Urothelium cell line (cell line): ENCODE results near the gene FAM186B.

Experiments
- DNase-seq: peaks from one replicate; pipeline ENCODE4 v3.0.0; 2011; ENCODE audit warnings: low spot score, mixed read lengths
- FAIRE-seq: peaks from 2 replicates; lab custom pipeline; 2011; peaks lifted over from hg19 to GRCh38; lab: Jason Lieb, UNC

FAM186B gene

GRCh38 chr12:49568442-49569162 is 36.8 kb downstream of the FAM186B start:
- DNase-seq (peak; percentile 32), FAIRE-seq (no peak)

DNA sequence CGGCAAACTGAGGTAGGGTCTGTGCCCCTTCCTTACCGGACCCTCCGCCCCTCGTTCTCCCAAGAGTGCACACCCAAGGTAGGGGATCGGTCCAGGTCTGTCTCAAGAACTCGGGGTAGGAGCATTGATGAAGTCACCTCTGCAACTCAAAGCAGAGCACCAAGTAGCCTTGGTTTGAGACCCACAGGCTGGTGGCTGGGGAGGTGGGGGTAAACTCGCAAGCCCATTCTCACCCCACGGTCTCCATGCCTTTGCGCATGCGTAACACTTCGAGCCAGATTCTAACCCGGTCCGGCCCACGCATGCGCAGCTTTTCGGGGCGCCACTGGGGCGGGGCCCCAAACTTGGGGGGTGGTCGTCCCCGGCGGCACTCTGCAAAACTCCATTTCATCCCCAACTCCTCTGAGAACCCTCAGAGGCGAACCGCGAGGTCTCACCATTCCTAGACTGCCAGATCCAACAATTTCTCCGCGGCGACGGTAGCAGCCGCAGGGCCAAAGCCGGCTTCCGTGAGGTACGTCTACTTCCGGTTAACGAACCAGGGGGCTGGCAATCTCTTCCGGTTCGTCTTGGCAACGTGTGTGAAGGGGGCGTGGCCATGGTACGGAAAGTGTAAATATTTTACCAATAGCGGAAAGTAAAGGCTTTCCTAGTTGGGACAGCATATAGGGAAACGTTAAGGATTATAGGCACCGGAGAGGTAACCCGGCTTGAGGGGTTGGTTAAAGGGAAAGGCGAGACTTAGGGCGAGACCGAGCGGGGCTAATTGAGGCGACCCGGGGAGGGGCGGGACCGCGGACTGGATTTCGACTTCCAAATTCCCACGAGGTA is 37.6 kb downstream of the FAM186B start, which contains the start of gene MCRS1:
MCRS1 (minus strand) TSS at position 532 of the 831 bp plus-strand sequence. CDS start 1,411 bp downstream, outside the sequence.
- FAIRE-seq (no peak), DNase-seq (peak; percentile 94)

GRCh38 chr12:49567302-49567610 is 38.2 kb downstream of the FAM186B start:
- DNase-seq: no peak
- no peak for FAIRE-seq

- no peak for FAIRE-seq
Measured at GRCh38 chr12:49566361-49566760, 39.1 kb downstream of the FAM186B start.

DNA sequence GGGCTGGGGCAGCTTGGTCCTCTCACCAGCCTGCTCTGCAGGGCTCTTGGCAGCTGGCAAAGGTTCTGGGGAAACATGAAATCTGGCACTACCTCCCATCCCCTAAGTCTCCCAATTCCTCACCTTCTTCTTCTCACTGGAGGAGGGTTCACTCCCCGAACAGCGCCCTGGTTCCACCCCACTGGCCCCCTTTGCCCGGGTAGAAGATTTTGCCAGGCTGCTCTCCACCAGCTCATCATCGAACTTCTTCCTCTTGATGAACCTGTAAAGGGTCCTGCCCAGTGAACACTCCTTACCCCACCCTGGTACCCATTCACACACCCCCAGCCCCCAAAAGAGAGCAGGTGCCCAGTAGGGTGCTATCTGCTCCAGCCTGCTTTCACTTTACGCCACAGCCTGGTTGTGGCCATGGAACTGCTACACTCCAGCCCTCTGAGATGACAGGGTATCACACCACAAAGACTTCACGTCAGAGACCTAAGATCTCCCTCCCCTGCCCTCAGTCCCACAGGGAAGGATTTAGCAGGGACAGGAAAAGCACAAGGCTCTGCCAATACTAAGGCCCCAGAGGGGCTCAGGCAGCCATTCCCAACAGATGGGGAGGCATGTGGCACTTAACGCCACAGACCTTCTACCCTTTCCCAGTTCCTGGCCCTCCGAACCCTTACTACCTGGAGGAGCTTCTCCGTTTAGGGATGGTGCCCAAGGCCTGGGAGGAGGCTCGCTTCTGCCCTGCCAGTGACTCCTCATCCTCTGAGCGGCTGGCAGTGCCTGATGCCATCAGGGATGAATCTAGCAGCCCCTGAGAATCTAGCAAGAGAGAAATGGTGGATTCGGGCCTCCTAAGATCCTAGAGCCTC is 39.8 kb downstream of the FAM186B start:
- FAIRE-seq (no peak), DNase-seq (no peak)

More at GRCh38 chr12:49566361-49566760, 39.1 kb downstream of the FAM186B start:
- no peak for DNase-seq

DNA sequence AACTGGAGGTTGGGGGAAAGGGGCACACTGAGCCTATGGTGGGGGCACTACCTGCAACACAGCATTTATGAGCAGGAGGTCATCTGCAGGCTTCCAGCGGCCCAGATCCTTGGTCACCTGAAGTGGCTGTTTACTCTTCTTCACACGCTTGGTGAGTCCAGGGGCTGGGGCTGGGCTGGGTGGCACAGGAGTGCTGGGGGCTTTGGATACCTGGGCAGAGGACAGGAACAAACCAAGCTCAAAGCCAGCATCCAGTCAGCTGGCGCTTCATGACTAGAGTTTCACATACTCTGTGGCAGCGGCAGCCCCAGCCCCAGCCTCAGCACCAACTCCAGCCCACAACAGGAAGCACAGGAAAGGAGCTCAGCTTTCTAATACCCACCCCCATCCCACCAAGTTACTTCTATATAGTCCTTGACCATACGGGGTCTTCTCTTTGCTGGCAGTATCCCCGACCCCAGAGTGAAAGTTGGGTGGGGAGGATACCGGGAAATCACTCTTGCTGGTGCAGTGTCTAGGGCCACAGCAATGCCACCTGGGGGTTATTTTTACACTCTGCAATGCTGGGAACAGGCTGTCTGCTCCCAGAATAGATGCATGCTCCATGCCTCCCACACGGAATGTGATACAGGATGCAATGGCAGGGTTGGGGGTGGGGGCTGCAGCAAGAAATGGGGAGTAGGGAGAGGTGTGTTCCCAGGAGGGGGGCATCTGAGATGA is 40.6 kb downstream of the FAM186B start:
- FAIRE-seq (no peak), DNase-seq (no peak)

DNA sequence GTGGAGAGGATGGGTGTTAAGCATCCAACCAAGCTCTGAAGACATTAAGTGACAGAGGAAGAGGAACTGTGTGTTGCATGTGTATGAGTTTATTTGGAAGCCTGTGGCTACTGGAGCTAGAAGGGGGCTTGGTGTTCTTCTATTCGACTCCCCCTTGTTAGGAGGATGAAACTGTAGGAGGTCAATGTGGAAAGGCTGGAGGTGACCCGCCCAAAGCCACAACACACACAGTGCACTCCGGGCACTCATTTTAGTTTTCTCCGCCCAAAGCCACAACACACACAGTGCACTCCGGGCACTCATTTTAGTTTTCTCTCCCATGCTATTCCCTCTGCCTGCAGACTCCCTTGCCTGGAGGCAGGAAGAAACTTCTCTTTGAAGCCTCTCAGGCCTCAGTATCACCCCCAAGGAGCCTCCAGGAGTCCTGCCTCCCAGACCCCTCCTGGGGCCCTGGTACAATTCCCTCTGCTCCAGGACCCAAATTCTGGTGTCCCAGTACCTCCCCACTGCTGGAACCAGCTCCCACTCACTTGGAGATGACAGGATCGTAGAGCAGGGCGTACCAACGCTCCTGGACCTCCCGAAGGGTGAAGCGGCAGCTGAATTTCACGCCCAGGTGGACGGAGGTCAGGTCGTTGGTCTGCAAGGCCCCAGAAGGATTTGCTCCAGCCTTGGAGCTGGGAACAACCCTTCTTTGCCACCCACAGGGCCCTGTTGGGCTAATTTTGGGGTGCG is 41.3 kb downstream of the FAM186B start:
- FAIRE-seq (no peak), DNase-seq (no peak)

GRCh38 chr12:49562831-49563230 is 42.6 kb downstream of the FAM186B start:
- FAIRE-seq (no peak), DNase-seq (no peak)

- no peak for FAIRE-seq
- DNase-seq: no peak
Measured at GRCh38 chr12:49562233-49562632, 43.2 kb downstream of the FAM186B start.

GRCh38 chr12:49560695-49561094 is 44.7 kb downstream of the FAM186B start:
- no peak for FAIRE-seq
- DNase-seq: no peak

DNA sequence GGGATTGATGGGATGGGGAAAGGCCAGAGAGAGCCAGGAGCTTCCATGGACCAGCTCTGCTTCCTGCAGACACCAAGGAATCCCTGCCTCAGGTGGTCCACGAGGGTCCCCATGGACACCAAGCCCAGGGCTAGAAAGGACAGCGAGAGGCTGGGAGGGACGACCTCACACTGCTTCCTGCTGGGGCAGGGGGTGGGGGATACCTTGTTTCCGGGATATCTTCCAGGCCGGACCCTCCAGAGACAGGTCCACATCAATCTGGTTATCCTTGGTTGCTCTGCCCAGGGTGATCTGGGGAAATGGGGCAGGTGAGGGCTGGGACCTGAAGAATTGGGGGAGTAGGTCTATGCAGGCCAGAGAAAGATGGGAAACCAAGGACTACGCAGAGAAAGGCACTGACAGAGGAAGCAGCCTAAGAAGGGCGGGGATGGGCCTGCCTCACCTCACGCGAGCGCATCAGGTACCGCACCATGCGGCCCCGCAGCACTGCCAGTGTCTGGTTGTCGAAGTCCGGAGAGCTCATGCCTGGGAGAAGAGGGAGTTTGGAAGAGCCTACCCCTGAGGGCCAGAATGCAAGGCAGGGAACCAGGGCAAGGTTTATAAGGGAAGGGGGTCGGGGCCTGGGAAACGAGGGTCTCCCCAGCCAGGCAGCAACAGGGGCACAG is 46.3 kb downstream of the FAM186B start:
- no peak for DNase-seq
- FAIRE-seq: no peak

- DNase-seq: no peak
- FAIRE-seq: no peak
Measured at GRCh38 chr12:49558526-49558925, 46.9 kb downstream of the FAM186B start.

GRCh38 chr12:49557917-49558215 is 47.6 kb downstream of the FAM186B start:
- DNase-seq: no peak
- no peak for FAIRE-seq

DNA sequence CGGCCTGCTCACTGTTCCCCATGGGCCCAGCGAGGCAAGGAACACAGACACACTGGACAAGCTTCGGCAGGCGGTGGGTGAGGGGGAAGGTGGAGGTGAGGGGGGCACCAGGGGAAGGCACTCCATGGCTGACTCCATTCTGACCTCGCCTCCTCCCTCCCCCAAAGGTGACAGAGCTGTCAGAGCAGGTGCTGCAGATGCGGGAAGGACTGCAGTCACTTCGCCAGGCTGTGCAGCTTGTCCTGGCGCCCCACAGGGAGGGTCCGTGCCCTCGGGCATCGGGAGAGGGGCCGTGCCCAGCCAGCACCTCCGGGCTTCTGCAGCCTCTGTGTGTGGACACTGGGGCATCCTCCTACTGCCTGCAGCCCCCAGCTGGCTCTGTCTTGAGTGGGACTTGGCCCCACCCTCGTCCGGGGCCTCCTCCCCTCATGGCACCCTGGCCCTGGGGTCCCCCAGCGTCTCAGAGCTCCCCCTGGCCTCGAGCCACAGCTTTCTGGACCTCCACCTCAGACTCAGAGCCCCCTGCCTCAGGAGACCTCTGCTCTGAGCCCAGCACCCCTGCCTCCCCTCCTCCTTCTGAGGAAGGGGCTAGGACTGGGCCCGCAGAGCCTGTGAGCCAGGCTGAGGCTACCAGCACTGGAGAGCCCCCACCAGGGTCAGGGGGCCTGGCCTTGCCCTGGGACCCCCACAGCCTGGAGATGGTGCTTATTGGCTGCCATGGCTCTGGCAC is 48.1 kb downstream of the FAM186B start:
- DNase-seq: no peak
- no peak for FAIRE-seq

DNA sequence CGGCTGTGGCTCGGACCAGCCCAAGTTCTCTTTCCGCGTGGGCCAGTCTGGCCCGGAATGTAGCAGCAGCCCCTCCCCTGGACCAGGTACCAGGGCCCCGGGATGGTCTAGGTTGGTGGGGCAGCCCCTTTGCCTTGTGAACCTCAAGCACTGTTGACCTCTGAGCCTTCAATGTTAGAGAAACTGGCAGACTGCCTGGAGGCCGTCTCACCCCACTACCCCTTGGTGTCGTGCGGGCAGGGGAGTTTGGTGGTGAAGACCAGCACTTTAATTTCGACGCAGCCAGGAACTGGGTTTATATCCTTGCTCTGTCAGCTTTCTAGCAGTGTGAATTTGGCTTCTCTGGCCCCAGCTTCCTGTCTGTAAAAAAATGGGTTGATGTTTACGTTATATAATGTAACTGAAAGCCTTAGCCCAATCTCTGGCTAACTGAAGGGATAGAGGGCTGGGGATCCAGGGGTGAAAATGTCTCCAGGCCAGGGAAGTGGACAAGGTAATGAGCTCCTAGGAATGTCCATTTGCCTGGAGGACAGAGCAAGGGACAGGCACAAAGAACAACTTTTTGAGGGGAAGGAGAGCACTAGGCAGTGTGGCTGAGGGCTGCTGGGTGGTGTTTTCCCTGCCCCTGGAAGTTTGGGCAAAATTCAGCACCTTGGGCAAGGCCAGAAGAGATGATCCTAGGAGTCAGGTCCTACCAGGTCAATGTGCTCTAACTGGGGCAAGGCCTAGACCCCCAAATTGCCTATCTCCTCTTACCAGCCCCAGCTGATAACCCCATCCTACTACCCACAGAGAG is 48.9 kb downstream of the FAM186B start:
- FAIRE-seq: no peak
- no peak for DNase-seq

DNA sequence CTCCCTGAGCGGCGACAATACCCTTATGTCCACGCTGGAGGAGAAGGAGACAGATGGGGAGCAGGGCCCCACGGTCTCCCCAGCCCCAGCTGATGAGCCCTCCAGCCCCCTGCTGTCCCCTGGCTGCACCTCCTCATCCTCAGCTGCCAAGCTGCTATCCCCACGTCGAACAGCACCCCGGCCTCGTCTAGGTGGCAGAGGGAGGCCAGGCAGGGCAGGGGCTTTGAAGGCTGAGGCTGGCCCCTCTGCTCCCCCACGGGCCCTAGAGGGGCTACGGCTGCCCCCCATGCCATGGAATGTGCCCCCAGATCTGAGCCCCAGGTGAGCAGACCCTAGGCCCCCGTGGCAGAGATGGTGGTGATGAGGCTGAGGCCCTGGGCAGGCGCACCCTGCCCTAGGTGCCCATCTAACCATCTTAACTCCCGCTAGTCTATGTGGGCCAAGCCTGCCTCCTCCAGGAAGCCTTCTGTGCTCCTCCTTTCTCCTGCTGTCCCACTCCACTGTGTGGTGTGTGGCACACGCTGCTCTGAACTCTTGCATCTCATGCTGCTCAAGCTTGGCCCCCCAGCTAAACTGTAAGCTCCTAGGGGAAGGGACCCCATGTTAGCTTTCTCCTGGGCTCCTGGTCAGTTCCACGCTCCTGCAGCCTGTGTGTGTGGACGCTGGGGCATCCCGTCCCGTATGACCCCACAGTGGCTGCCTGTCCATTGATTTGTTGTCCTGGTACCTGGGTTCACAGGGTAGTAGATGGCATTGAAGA is 49.6 kb downstream of the FAM186B start:
- FAIRE-seq (no peak), DNase-seq (no peak)

DNA sequence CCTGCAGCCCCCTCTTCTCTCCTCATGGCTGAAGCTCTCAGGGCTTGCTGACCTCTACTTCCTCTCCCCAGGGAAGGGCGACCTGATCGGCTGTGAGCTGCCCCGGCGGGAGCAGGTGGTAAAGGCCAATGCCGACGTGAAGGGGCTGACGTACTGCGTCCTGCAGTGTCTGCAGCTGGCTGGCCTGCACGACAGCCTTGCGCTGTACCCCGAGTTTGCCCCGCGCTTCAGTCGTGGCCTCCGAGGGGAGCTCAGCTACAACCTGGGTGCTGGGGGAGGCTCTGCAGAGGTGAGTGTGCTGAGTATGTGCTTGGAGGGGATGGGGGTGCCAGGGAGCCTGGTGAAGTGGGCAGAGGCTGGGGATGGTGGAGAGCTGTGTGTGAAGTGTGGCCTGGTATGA is 51.2 kb downstream of the FAM186B start:
- FAIRE-seq (no peak), DNase-seq (no peak)
